Immature natural killer cell (primary cell): ENCODE data around the gene HOXA7. TPM values are rescaled to one million over a fixed set of nuclear protein-coding genes. Genes with fewer than 3 reads are reported as not detected.

Experiments used
- DNase-seq, 3 donors: peaks; one replicate each; pipeline ENCODE4 v3.0.0; 2022; ENCODE audit warnings: mixed read lengths in 1 of 3
- H3K27ac Mint-ChIP-seq, 6 donors: one replicate each; pipeline ENCODE4 v1.8.0; 2020; ENCODE audit warnings: mixed read lengths in 6 of 6, mild to moderate bottlenecking in 5 of 6, inconsistent platforms in 4 of 6, moderate library complexity in 3 of 6
- H3K27me3 Mint-ChIP-seq, 3 donors: one replicate each; pipeline ENCODE4 v1.8.0; 2020 to 2021; ENCODE audit warnings: low read depth in 3 of 3, mild to moderate bottlenecking in 3 of 3, mixed read lengths in 3 of 3, moderate library complexity in 3 of 3, inconsistent platforms in 1 of 3
- H3K36me3 Mint-ChIP-seq, 3 donors: one replicate each; pipeline ENCODE4 v1.8.0; 2020; ENCODE audit warnings: mixed read lengths in 3 of 3, inconsistent platforms in 2 of 3, mild to moderate bottlenecking in 2 of 3
- H3K4me1 Mint-ChIP-seq, 2 donors: one replicate each; pipeline ENCODE4 v1.8.0; 2020; ENCODE audit warnings: inconsistent platforms in 2 of 2, mild to moderate bottlenecking in 2 of 2, mixed read lengths in 2 of 2, moderate library complexity in 1 of 2
- H3K4me3 Mint-ChIP-seq, 5 donors: one replicate each; pipeline ENCODE4 v1.8.0; 2020; ENCODE audit warnings: mild to moderate bottlenecking in 5 of 5, mixed read lengths in 5 of 5, inconsistent platforms in 3 of 5, moderate library complexity in 3 of 5
- H3K9me3 Mint-ChIP-seq, 6 donors: one replicate each; pipeline ENCODE4 v1.8.0; 2020; ENCODE audit warnings: mild to moderate bottlenecking in 6 of 6, mixed read lengths in 6 of 6, inconsistent platforms in 4 of 6, moderate library complexity in 3 of 6
- polyA plus RNA-seq, 3 donors: library from polyadenylated mRNA; unstranded; fragments of 300-500 nt; fragmentation: Illumina TruSeq; gene quantifications; one replicate each; pipeline ENCODE4 v1.2.3, GENCODE V29; 2021

HOXA7 gene
- polyA plus RNA-seq, 3 donors from 2014 or later = 1.0 to 4.2 TPM; not detected in 1

GRCh38 chr7:27128776-27129728 is 27.4 kb downstream of the HOXA7 start:
- peaks cover 6% of the 10 kb centered on the region in 2 donors for H3K4me1 Mint-ChIP-seq
- no peak for DNase-seq
- H3K36me3 Mint-ChIP-seq = peaks cover 0 to 7% (median 0%) of the 10 kb centered on the region in 3 donors
- H3K9me3 Mint-ChIP-seq = no peaks in the 10 kb centered on the region
- peaks cover 1 to 15% (median 11%) of the 10 kb centered on the region in 3 donors for H3K27me3 Mint-ChIP-seq
- peak overlapping the region in 1 of 6 donors; percentile 34 for H3K27ac Mint-ChIP-seq
- peak overlapping the region; percentile 39 to 71 (median 56) for H3K4me3 Mint-ChIP-seq

GRCh38 chr7:27128034-27128433 is 28.4 kb downstream of the HOXA7 start:
- DNase-seq = no peak
- Mint-ChIP-seq H3K4me1 (peaks cover 6% of the 10 kb centered on the region in 2 donors), H3K27me3 (peaks cover 1 to 15% (median 13%) of the 10 kb centered on the region in 3 donors), H3K4me3 (peak overlapping the region in 1 of 5 donors; percentile 70), H3K9me3 (no peaks in the 10 kb centered on the region), H3K36me3 (peaks cover 0 to 7% (median 0%) of the 10 kb centered on the region in 3 donors), H3K27ac (no peak overlapping the region)

- DNase-seq = no peak
- H3K36me3 Mint-ChIP-seq = peaks cover 0 to 7% (median 1%) of the 10 kb centered on the region in 3 donors
- H3K27ac Mint-ChIP-seq = no peak overlapping the region
- peaks cover 6% of the 10 kb centered on the region in 2 donors for H3K4me1 Mint-ChIP-seq
- no peaks in the 10 kb centered on the region for H3K9me3 Mint-ChIP-seq
- H3K4me3 Mint-ChIP-seq = no peak overlapping the region
- H3K27me3 Mint-ChIP-seq = peaks cover 1 to 13% (median 12%) of the 10 kb centered on the region in 3 donors
These were observed 29.7 kb downstream of the HOXA7 start for GRCh38 chr7:27126596-27127327.

DNA sequence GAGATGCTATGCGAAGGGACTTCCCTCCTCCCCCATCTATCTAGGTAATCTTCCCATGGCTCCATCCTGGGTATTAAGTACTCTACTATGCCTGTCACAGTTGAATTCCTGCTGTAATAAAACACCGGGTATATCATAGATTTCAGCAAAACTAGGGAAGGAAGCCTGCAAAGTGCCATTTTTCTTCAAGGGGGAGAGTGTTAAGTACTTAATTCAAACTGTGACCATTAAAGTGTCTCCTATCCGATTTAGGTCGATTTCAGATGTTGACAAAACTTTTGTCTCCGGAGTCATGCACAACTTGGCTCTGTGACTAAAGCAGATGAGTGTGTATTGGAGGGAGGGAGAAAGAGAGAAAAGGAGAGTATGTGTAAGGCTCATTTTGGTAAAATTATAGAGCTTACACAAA is 30.5 kb downstream of the HOXA7 start:
- Mint-ChIP-seq H3K36me3 (peaks cover 0 to 7% (median 3%) of the 10 kb centered on the region in 3 donors), H3K27me3 (peaks cover 1 to 10% (median 9%) of the 10 kb centered on the region in 3 donors), H3K4me1 (no peaks in the 10 kb centered on the region), H3K4me3 (no peak overlapping the region), H3K27ac (no peak overlapping the region), H3K9me3 (no peaks in the 10 kb centered on the region)
- no peak for DNase-seq

- H3K27ac Mint-ChIP-seq = no peak overlapping the region
- H3K36me3 Mint-ChIP-seq = peaks cover 0 to 7% (median 3%) of the 10 kb centered on the region in 3 donors
- no peaks in the 10 kb centered on the region for H3K4me1 Mint-ChIP-seq
- no peak overlapping the region for H3K4me3 Mint-ChIP-seq
- no peak for DNase-seq
- no peaks in the 10 kb centered on the region for H3K9me3 Mint-ChIP-seq
- H3K27me3 Mint-ChIP-seq = peaks cover 1 to 8% (median 6%) of the 10 kb centered on the region in 3 donors
These were observed 31.4 kb downstream of the HOXA7 start for GRCh38 chr7:27124902-27125689.

DNA sequence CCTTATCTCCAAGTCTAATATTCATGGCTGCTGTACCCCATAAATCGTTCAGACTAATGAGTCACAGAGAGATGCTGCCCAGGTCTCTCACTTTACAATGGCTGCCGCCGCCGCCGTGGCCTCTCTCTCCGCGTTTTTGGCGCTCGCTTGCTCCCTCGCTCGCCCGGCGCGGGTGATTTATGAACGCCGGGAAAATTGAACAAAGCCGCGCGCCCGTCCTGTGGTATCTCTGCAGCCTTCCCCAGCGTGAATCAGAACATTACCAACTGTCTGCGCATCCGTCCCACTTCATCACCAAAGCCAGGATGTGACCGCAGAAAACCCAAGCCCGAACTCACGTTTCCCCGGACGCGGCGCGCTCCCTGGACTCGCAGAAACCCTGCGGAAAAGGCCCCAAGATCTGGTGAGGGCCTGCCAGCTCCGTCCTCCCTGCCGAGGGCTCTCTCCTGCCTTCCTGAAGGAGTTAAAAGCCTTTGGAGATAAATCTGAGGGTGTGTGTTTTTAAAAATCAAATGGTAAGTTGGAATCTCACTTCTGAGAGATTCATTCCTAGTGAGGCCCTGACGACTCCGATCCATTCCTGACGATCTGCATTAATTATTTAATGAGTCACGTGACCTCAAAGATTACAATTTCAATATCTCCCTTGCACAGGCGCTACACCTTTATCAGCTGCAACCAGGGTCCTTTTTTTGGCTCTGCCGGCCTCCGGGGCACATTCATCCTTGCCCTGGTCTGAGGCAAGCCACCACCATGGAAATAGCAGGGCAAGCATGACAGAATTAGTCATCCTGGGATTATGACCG is 32.2 kb downstream of the HOXA7 start:
- peaks cover 1 to 6% (median 4%) of the 10 kb centered on the region in 3 donors for H3K27me3 Mint-ChIP-seq
- no peaks in the 10 kb centered on the region for H3K4me1 Mint-ChIP-seq
- no peak overlapping the region for H3K27ac Mint-ChIP-seq
- no peaks in the 10 kb centered on the region for H3K9me3 Mint-ChIP-seq
- H3K4me3 Mint-ChIP-seq = no peak overlapping the region
- DNase-seq = no peak
- peaks cover 0 to 7% (median 3%) of the 10 kb centered on the region in 3 donors for H3K36me3 Mint-ChIP-seq

GRCh38 chr7:27123477-27124053 is 32.9 kb downstream of the HOXA7 start:
- Mint-ChIP-seq H3K4me3 (no peak overlapping the region), H3K4me1 (no peaks in the 10 kb centered on the region), H3K27me3 (peaks cover 1 to 6% (median 4%) of the 10 kb centered on the region in 3 donors), H3K36me3 (peaks cover 0 to 7% (median 3%) of the 10 kb centered on the region in 3 donors), H3K9me3 (no peaks in the 10 kb centered on the region), H3K27ac (no peak overlapping the region)
- no peak for DNase-seq

- H3K27me3 Mint-ChIP-seq = peaks cover 1 to 6% (median 4%) of the 10 kb centered on the region in 3 donors
- no peaks in the 10 kb centered on the region for H3K4me1 Mint-ChIP-seq
- H3K9me3 Mint-ChIP-seq = no peaks in the 10 kb centered on the region
- no peak for DNase-seq
- H3K4me3 Mint-ChIP-seq = no peak overlapping the region
- H3K36me3 Mint-ChIP-seq = peaks cover 0 to 7% (median 3%) of the 10 kb centered on the region in 3 donors
- no peak overlapping the region for H3K27ac Mint-ChIP-seq
These were observed 33.4 kb downstream of the HOXA7 start for GRCh38 chr7:27123007-27123476.

DNA sequence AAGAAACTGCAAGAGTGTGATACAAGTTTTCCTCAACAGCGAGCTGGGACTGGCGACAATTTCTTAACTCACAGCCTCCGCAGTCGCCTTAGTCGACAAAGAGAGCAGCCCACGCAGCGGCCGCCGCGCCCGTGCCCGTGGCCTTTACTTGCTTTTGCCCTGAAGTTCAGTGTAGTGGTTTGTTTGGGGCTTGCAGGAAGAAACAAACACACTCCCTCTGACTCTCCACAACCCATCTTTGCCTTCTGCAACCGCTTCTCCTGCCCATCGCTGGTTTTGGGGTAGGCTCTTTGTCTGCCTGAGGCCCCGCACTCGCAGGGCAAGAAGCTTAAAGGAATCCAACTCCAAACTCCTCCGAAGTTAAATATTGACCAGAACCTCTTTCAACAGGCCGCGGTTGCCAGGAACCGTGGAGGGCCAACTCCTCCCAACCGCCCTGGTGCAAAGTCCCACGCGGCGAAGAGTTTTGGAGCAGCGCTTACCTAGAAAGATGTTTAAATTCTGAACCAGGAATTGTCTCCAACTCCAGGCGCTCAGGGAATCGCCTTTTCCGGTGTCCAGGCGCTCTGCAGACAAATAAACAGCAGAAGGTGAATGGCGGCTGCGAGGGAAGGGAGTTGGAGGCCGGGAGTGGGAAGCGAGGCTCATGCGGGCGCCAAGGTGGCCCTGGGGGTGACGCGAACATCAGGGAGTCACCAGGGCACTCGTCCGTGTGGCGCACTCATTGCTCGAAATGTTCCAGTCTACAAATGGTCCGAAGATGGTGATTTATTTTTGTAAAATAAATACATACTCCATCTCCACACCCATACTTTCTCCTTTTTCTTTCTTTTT is 34.2 kb downstream of the HOXA7 start:
- H3K27ac Mint-ChIP-seq = no peak overlapping the region
- no peak overlapping the region for H3K4me3 Mint-ChIP-seq
- H3K36me3 Mint-ChIP-seq = peaks cover 0 to 7% (median 3%) of the 10 kb centered on the region in 3 donors
- no peak for DNase-seq
- no peaks in the 10 kb centered on the region for H3K9me3 Mint-ChIP-seq
- no peaks in the 10 kb centered on the region for H3K4me1 Mint-ChIP-seq
- H3K27me3 Mint-ChIP-seq = peaks cover 1 to 6% (median 4%) of the 10 kb centered on the region in 3 donors

DNA sequence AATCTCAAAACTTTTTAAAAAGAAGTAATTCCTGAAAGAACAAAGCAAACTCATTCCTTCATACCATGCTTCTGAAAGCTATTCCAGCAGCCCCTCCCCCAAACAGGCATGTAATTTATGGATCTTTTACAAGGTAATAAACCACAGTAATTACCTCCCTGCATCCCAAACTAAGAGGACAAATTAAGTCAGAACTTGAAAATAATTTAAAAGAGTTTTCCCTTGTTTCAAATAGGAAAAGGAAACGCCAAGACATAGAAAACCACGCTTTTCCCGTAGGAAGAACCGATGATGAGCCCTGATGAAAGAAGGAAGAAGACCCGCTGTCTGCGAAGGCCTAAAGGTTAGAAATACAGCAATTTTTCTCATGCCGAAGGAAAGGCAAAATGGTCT is 34.8 kb downstream of the HOXA7 start:
- H3K4me3 Mint-ChIP-seq = no peak overlapping the region
- H3K9me3 Mint-ChIP-seq = no peaks in the 10 kb centered on the region
- peaks cover 0 to 7% (median 3%) of the 10 kb centered on the region in 3 donors for H3K36me3 Mint-ChIP-seq

GRCh38 chr7:27119412-27119911 is 37.0 kb downstream of the HOXA7 start:
- H3K9me3 Mint-ChIP-seq = no peaks in the 10 kb centered on the region
- peaks cover 0 to 6% (median 3%) of the 10 kb centered on the region in 3 donors for H3K36me3 Mint-ChIP-seq
- no peak for DNase-seq
- no peaks in the 10 kb centered on the region for H3K4me1 Mint-ChIP-seq
- peaks cover 0 to 2% (median 0%) of the 10 kb centered on the region in 3 donors for H3K27me3 Mint-ChIP-seq
- H3K4me3 Mint-ChIP-seq = no peak overlapping the region
- H3K27ac Mint-ChIP-seq = no peak overlapping the region

More for the DNA sequence above, 34.8 kb downstream of the HOXA7 start:
- Mint-ChIP-seq H3K4me1 (no peaks in the 10 kb centered on the region), H3K27me3 (peaks cover 1 to 4% (median 3%) of the 10 kb centered on the region in 3 donors), H3K27ac (no peak overlapping the region)
- no peak for DNase-seq
